HepG2 (cell line): ENCODE results near the gene MLLT10. TPM values are rescaled to one million over a fixed set of nuclear protein-coding genes. Genes with fewer than 3 reads are reported as not detected.

Experiments used
- ARNT2 ChIP-seq: sonication (generic); formaldehyde crosslinking; IDR thresholded peaks from 2 replicates; pipeline ENCODE4 v1.8.0; 2022; ENCODE audit warnings: mild to moderate bottlenecking, low read depth, missing genetic modification reagents, moderate library complexity
- BCL6 ChIP-seq: IDR thresholded peaks from 2 replicates; pipeline ENCODE4 v1.6.1; 2016; ENCODE audit warnings: missing genetic modification reagents, missing compliant biosample characterization
- CBX2 ChIP-seq, 2 experiments: fragments of 200-600 bp in 1 of 2; sonication (generic); formaldehyde crosslinking in 1 of 2; IDR thresholded peaks; 2 replicates each; pipeline versions ENCODE4 v1.7.0 to v1.8.1; 2018 to 2022; ENCODE audit warnings: low read depth in 2 of 2, low read length in 1 of 2, mild to moderate bottlenecking in 1 of 2, missing genetic modification reagents in 1 of 2
- GPBP1L1 ChIP-seq: sonication (generic); formaldehyde crosslinking; IDR thresholded peaks from 2 replicates; pipeline ENCODE4 v1.5.0; 2020; ENCODE audit warnings: mild to moderate bottlenecking, missing genetic modification reagents
- HINFP ChIP-seq: sonication (generic); formaldehyde crosslinking; IDR thresholded peaks from 2 replicates; pipeline ENCODE4 v1.4.0; 2020; ENCODE audit warnings: low read depth, mild to moderate bottlenecking, missing genetic modification reagents
- KAT7 ChIP-seq: IDR thresholded peaks from 2 replicates; pipeline ENCODE4 v1.6.1; 2018; ENCODE audit warnings: borderline replicate concordance, missing compliant biosample characterization
- KDM2A ChIP-seq: sonication (generic); formaldehyde crosslinking; IDR thresholded peaks from 2 replicates; pipeline ENCODE4 v1.4.0; 2020; ENCODE audit warnings: low read depth, missing genetic modification reagents, borderline replicate concordance
- MED1 ChIP-seq: sonication (generic); formaldehyde crosslinking; IDR thresholded peaks from 2 replicates; pipeline ENCODE4 v1.4.0; 2020; ENCODE audit warnings: missing genetic modification reagents
- NFKBIZ ChIP-seq: IDR thresholded peaks from 2 replicates; pipeline ENCODE4 v1.6.1; 2018; ENCODE audit warnings: missing genetic modification reagents, missing compliant biosample characterization
- NKX3-1 ChIP-seq: sonication (generic); formaldehyde crosslinking; IDR thresholded peaks from 2 replicates; pipeline ENCODE4 v1.5.0; 2020; ENCODE audit warnings: missing genetic modification reagents
- NR2F2 ChIP-seq: IDR thresholded peaks from 2 replicates; pipeline ENCODE4 v1.6.1; 2012; ENCODE audit warnings: low read depth, inconsistent platforms, borderline replicate concordance
- PBX2 ChIP-seq: IDR thresholded peaks from 2 replicates; pipeline ENCODE4 v1.6.1; 2016; ENCODE audit warnings: control low read depth
- POLR2AphosphoS5 ChIP-seq: IDR thresholded peaks from 2 replicates; pipeline ENCODE4 v1.6.1; 2012; ENCODE audit warnings: low read depth, low read length
- RNF2 ChIP-seq: fragments of 450-650 bp; conservative IDR thresholded peaks from 2 replicates; pipeline ENCODE4 v1.6.1; 2016; ENCODE audit warnings: low read depth
- TCF12 ChIP-seq, 2 experiments: fragments of 450-650 bp in 1 of 2; sonication (generic) in 1 of 2; formaldehyde crosslinking in 1 of 2; IDR thresholded peaks; 2 replicates each; pipeline versions ENCODE4 v1.6.1 to v1.8.0; 2017 to 2022; ENCODE audit warnings: antibody characterized with exemption in 1 of 2, mild to moderate bottlenecking in 1 of 2, missing genetic modification reagents in 1 of 2, moderate library complexity in 1 of 2
- ZMYM2 ChIP-seq: sonication (generic); formaldehyde crosslinking; IDR thresholded peaks from 2 replicates; pipeline ENCODE4 v1.8.0; 2022; ENCODE audit warnings: mild to moderate bottlenecking, missing genetic modification reagents
- ZNF142 ChIP-seq: sonication (generic); formaldehyde crosslinking; IDR thresholded peaks from 2 replicates; pipeline ENCODE4 v1.4.0; 2020; ENCODE audit warnings: missing genetic modification reagents
- ZNF234 ChIP-seq: sonication (generic); formaldehyde crosslinking; conservative IDR thresholded peaks from 2 replicates; pipeline ENCODE4 v1.5.1; 2020; ENCODE audit warnings: mild to moderate bottlenecking, missing genetic modification reagents
- ZNF317 ChIP-seq: sonication (generic); formaldehyde crosslinking; IDR thresholded peaks from 2 replicates; pipeline ENCODE4 v1.5.0; 2020; ENCODE audit warnings: mild to moderate bottlenecking, missing genetic modification reagents
- polyA plus RNA-seq, 8 experiments: library from polyadenylated mRNA; depleted of rRNA in 3 of 8; stranded (reverse) in 7 of 8; unstranded in 1 of 8; fragments of >200 nt; fragmentation: Illumina TruSeq in 4 of 8; extraction: Trizol in 4 of 8; gene quantifications; 2 replicates each; pipeline versions ENCODE4 v1.2.1 to v1.2.3, GENCODE V29; 2011 to 2016; ENCODE audit warnings: low read depth in 4 of 8, missing spikeins in 1 of 8, mixed read lengths in 1 of 8; ENCODE audit not compliant: insufficient read depth in 1 of 8
- total RNA-seq, 5 experiments: library from RNA; depleted of rRNA; stranded (reverse); fragments of >200 nt; fragmentation: Illumina TruSeq; extraction: Trizol; gene quantifications; 2 replicates each; pipeline ENCODE4 v1.2.3, GENCODE V29; 2016; ENCODE audit warnings: low read depth in 1 of 5

Gene MLLT10
- total and polyA plus RNA-seq, 2 of the 13 experiments (the other 11 are each of a cell fraction or from before 2014, with no cell fraction given), result 51.3 to 84.1 TPM

- TF ChIP-seq NR2F2 (no peak), KAT7 (CRISPR knock-in tag) (no peak), ZNF317 (CRISPR knock-in tag) (no peak), RNF2 (no peak), TCF12 (IDR thresholded peaks at IDR 0.05) (no peak), TCF12 (CRISPR knock-in tag; IDR thresholded peaks at IDR 0.05) (peak; percentile 57; the same call in 1 of the 2 replicates), POLR2AphosphoS5 (no peak), KDM2A (CRISPR knock-in tag) (no peak; the same call in 1 of the 2 replicates), CBX2 (IDR thresholded peaks at IDR 0.05; ENCODE audit: low read depth, low read length) (no peak), CBX2 (CRISPR knock-in tag; IDR thresholded peaks at IDR 0.05; ENCODE audit: low read depth) (no peak), ARNT2 (CRISPR knock-in tag) (no peak), HINFP (CRISPR knock-in tag) (no peak), MED1 (CRISPR knock-in tag) (peak; percentile 35; the same call in 1 of the 2 replicates), NKX3-1 (no peak), PBX2 (CRISPR knock-in tag) (no peak), ZNF234 (CRISPR knock-in tag) (no peak), NFKBIZ (CRISPR knock-in tag) (no peak), ZMYM2 (CRISPR knock-in tag) (no peak), GPBP1L1 (CRISPR knock-in tag) (no peak), BCL6 (CRISPR knock-in tag) (0 out of 2 replicates have a peak, but pooled peaks have one; percentile 6), ZNF142 (CRISPR knock-in tag) (peak; percentile 97)
These were observed 16.6 kb upstream of the MLLT10 start (continued) for GRCh38 chr10:21517134-21518031.
